ENCODE data around the gene CAPRIN2.

DNA sequence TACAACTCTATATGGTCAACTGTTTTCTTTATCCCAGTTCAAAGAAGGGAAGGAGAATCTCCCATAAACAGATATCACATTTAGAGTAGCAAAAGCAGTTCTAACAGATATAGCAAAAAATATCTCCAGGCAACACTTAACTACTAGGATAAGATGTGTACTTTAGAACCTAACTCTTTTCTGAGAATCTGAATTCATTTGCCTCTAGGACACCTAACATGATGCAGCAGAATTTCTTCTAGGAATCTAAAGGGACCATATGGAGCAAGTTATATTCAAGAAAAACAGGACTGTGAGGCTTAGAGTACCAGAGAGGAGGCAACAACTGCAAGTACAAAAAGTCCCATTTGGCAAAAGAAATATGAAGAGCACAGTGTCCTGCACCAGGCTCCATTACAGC, 24.4 kb upstream of the CAPRIN2 start:
- TF ChIP-seq, protein P1, sequence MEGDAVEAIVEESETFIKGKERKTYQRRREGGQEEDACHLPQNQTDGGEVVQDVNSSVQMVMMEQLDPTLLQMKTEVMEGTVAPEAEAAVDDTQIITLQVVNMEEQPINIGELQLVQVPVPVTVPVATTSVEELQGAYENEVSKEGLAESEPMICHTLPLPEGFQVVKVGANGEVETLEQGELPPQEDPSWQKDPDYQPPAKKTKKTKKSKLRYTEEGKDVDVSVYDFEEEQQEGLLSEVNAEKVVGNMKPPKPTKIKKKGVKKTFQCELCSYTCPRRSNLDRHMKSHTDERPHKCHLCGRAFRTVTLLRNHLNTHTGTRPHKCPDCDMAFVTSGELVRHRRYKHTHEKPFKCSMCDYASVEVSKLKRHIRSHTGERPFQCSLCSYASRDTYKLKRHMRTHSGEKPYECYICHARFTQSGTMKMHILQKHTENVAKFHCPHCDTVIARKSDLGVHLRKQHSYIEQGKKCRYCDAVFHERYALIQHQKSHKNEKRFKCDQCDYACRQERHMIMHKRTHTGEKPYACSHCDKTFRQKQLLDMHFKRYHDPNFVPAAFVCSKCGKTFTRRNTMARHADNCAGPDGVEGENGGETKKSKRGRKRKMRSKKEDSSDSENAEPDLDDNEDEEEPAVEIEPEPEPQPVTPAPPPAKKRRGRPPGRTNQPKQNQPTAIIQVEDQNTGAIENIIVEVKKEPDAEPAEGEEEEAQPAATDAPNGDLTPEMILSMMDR (IDR thresholded peaks at IDR 0.05; ENCODE audit: poor library complexity, severe bottlenecking) = no peak
- TF ChIP-seq EP300 (conservative IDR thresholded peaks at IDR 0.05; ENCODE audit: poor library complexity, severe bottlenecking) (no peak), POLR2AphosphoS5 (IDR thresholded peaks at IDR 0.05) (no peak), SMC3 (conservative IDR thresholded peaks at IDR 0.05; ENCODE audit: poor library complexity) (no peak), EZH2 (IDR thresholded peaks at IDR 0.05; ENCODE audit: borderline replicate concordance, insufficient read depth, low read length, poor library complexity, severe bottlenecking) (no peak)
- TF ChIP-seq, protein P2, sequence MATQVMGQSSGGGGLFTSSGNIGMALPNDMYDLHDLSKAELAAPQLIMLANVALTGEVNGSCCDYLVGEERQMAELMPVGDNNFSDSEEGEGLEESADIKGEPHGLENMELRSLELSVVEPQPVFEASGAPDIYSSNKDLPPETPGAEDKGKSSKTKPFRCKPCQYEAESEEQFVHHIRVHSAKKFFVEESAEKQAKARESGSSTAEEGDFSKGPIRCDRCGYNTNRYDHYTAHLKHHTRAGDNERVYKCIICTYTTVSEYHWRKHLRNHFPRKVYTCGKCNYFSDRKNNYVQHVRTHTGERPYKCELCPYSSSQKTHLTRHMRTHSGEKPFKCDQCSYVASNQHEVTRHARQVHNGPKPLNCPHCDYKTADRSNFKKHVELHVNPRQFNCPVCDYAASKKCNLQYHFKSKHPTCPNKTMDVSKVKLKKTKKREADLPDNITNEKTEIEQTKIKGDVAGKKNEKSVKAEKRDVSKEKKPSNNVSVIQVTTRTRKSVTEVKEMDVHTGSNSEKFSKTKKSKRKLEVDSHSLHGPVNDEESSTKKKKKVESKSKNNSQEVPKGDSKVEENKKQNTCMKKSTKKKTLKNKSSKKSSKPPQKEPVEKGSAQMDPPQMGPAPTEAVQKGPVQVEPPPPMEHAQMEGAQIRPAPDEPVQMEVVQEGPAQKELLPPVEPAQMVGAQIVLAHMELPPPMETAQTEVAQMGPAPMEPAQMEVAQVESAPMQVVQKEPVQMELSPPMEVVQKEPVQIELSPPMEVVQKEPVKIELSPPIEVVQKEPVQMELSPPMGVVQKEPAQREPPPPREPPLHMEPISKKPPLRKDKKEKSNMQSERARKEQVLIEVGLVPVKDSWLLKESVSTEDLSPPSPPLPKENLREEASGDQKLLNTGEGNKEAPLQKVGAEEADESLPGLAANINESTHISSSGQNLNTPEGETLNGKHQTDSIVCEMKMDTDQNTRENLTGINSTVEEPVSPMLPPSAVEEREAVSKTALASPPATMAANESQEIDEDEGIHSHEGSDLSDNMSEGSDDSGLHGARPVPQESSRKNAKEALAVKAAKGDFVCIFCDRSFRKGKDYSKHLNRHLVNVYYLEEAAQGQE (IDR thresholded peaks at IDR 0.05; ENCODE audit: borderline replicate concordance) = no peak
